SH-SY5Y (cell line): ENCODE results near the gene SPTBN2.

ENCODE experiments used
- GATA2 ChIP-seq: IDR thresholded peaks from 2 replicates; pipeline ENCODE4 v1.6.1; 2011; ENCODE audit warnings: mild to moderate bottlenecking, low read depth, low read length
- GATA3 ChIP-seq: IDR thresholded peaks from 2 replicates; pipeline ENCODE4 v1.6.1; 2011; ENCODE audit warnings: low read depth, mild to moderate bottlenecking, low read length, moderate library complexity

- TF ChIP-seq GATA2 (no peak), GATA3 (no peak)
These were observed 52.6 kb downstream of the SPTBN2 start for GRCh38 chr11:66676282-66676919.
